SK-N-MC (cell line): ENCODE results near the gene ATP9B.

Source experiments
- EZH2 ChIP-seq: fragments of 200-600 bp; sonication (generic); IDR thresholded peaks from one replicate; pipeline ENCODE4 v1.6.1; 2017; ENCODE audit warnings: antibody characterized with exemption
- POLR2AphosphoS5 ChIP-seq: IDR thresholded peaks from 2 replicates; pipeline ENCODE4 v1.6.1; 2012; ENCODE audit warnings: mild to moderate bottlenecking, low read depth, low read length, borderline replicate concordance

- TF ChIP-seq EZH2 (no peak), POLR2AphosphoS5 (no peak)
These were observed 179.4 kb downstream of the ATP9B start for GRCh38 chr18:79248495-79249060.
